ENCODE data around the gene STRA6.

The STRA6 gene

DNA sequence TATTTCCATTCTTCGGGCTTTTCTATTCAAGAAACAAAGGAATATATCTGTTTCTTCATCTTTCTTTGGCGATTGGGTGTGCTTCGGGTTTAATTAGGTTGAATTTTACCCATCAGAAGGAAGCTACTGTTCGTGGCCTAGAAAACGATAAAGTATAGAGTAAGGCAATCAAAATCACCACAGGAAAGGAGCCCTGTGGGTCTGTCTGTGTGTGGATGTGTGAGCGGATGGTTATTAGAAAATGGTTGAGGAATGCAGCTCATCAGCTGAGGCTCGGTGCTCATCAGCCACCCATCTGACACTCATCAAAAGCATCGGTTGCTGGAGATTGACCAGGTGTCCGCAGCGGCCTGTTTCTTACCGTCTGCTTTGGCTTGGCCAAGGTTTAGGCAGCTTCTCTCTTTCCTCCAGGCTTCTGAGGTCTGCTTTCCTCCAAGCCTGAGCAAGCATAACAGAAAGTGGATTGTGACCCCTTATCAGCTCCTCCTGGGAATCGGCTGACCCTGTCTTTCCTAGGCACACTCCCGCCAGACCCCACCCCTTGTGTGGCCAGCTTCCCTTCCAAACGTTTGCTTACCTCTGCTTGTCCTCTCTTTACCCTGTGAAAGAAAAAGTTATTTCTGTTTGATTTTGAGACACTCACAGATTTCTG, 46.7 kb downstream of the STRA6 start:
- DNase-seq (ENCODE audit: low read depth in 2 of 2) = no peak
- TF ChIP-seq, protein P1, sequence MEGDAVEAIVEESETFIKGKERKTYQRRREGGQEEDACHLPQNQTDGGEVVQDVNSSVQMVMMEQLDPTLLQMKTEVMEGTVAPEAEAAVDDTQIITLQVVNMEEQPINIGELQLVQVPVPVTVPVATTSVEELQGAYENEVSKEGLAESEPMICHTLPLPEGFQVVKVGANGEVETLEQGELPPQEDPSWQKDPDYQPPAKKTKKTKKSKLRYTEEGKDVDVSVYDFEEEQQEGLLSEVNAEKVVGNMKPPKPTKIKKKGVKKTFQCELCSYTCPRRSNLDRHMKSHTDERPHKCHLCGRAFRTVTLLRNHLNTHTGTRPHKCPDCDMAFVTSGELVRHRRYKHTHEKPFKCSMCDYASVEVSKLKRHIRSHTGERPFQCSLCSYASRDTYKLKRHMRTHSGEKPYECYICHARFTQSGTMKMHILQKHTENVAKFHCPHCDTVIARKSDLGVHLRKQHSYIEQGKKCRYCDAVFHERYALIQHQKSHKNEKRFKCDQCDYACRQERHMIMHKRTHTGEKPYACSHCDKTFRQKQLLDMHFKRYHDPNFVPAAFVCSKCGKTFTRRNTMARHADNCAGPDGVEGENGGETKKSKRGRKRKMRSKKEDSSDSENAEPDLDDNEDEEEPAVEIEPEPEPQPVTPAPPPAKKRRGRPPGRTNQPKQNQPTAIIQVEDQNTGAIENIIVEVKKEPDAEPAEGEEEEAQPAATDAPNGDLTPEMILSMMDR (IDR thresholded peaks at IDR 0.05; ENCODE audit: low read depth, low read length) = no peak
- no peak overlapping the region for H3K4me3 ChIP-seq (replicated peaks in 1 of 2; ENCODE audit: low read depth in 2 of 2, low read length in 2 of 2)

- DNase-seq (ENCODE audit: low read depth in 2 of 2) = no peak
- TF ChIP-seq, protein P1 (IDR thresholded peaks at IDR 0.05; ENCODE audit: low read depth, low read length) = no peak
- no peak overlapping the region for H3K4me3 ChIP-seq (replicated peaks in 1 of 2; ENCODE audit: low read depth in 2 of 2, low read length in 2 of 2)
Measured at GRCh38 chr15:74147051-74147450, 55.5 kb downstream of the STRA6 start.

DNA sequence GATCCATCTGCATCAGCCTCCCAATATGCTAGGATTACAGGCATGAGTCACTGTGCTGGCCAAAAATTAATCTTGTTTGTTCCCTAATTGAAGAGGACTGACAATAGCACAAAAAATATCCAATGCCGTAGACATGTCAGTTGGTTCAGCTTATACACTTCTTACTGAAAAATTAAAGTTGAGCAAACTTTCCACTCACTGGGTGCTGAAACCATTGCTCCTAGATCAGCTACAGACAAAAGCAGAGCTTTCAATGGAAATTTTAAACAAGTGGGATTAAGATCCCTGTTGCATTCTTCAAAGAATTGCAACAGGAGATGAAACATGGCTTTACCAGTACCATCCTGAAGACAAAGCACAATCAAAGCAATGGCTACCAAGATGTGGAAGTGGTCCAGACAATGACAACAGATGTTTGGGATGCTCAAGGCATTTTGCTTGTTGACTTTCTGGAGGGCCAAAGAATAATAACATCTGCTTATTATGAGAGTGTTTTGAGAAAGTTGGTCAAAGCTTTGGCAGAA, 56.2 kb downstream of the STRA6 start:
- no peak overlapping the region for H3K4me3 ChIP-seq (replicated peaks in 1 of 2; ENCODE audit: low read depth in 2 of 2, low read length in 2 of 2)
- TF ChIP-seq, protein P1 (IDR thresholded peaks at IDR 0.05; ENCODE audit: low read depth, low read length) = no peak
- DNase-seq (ENCODE audit: low read depth in 2 of 2) = no peak

DNA sequence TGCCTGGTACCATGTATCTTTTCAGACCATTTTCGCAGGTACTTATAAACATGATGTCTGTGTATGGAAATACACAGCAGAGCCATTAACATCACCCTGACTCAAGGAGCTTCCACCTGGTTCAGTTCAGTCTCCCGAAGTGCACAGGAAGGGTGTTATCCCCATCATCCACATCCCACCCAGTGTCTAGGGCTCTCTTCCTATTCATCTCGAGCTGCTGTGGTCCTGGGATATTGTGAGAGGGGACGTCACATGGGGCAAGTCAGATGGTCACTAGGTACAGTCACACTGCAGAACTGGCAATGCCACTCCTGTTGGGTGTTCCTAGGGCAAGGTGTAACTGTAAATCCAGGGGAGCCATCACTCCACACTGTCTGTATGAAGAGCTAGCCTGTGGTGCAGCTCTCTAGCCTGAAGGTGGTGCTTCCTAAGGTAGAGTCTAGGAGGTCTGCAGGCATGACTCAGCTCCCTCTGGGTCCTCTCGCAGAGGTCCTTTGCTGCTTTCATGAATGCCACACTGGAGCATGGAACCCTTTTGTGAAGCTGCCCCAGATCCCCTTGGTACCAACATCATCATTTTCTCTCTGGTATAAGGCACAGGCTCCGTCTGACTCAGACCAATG, 58.3 kb downstream of the STRA6 start:
- TF ChIP-seq, protein P1 (IDR thresholded peaks at IDR 0.05; ENCODE audit: low read depth, low read length) = no peak
- no peak for DNase-seq (ENCODE audit: low read depth in 2 of 2)
- H3K4me3 ChIP-seq (replicated peaks in 1 of 2; ENCODE audit: low read depth in 2 of 2, low read length in 2 of 2) = no peak overlapping the region

DNA sequence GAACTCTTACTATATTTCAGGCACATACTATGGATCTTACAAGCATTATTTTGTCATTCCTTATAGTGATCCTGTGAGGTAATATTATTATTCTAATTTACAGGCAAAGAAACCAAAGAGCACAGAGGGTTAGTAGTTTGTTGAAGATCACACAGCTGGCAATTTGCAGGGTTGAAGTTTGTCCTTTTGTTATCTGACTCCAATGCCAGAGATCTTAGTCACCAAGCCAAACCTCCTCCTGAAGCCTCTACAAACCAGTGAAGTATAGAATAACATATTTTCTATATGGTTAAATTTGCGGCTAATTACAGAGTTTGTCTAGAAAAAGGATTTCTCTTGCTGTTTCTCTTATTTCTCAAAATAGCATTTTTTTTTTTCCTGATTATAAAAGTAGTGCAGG, 61.0 kb downstream of the STRA6 start:
- DNase-seq (ENCODE audit: low read depth in 2 of 2) = peak; percentile 15 to 26
- no peak overlapping the region for H3K4me3 ChIP-seq (replicated peaks in 1 of 2; ENCODE audit: low read depth in 2 of 2, low read length in 2 of 2)
- TF ChIP-seq, protein P1 (IDR thresholded peaks at IDR 0.05; ENCODE audit: low read depth, low read length) = no peak

- TF ChIP-seq, protein P1 (IDR thresholded peaks at IDR 0.05; ENCODE audit: low read depth, low read length) = no peak
- H3K4me3 ChIP-seq (replicated peaks in 1 of 2; ENCODE audit: low read depth in 2 of 2, low read length in 2 of 2) = no peak overlapping the region
- DNase-seq (ENCODE audit: low read depth in 2 of 2) = no peak
Measured at GRCh38 chr15:74138642-74139041, 63.9 kb downstream of the STRA6 start.

Measured in cardiac fibroblast (primary cell).